IMR-90 (cell line): ENCODE results near the gene PLIN4. TPM values are rescaled to one million over a fixed set of nuclear protein-coding genes. Genes with fewer than 3 reads are reported as not detected.
A peak's percentile ranks its signal among the peaks of the same experiment; 100 is the strongest.

Experiments
- ATAC-seq: fragments of 200-7000 bp; cut with Tn5 transposase; 2 replicates; pipeline ENCODE4 v1.9.1; 2020; ENCODE audit warnings: low read depth, mild to moderate bottlenecking, moderate library complexity
- BruUV-seq: library from RNA; stranded (reverse); fragments of 400-500 nt; replicated peaks from 2 replicates; lab custom pipeline; 2021; lab: Mats Ljungman, UMichigan
- CTCF ChIA-PET: fragments of 300-600 bp; formaldehyde crosslinking; extraction: SDS; loops from one replicate; lab custom pipeline; 2021; ENCODE audit warnings: antibody characterized with exemption; lab: Yijun Ruan, JAX
- POLR2A ChIA-PET: fragments of 300-600 bp; sonication (Branson Sonifier 250); formaldehyde crosslinking; loops from one replicate; lab custom pipeline; 2022; ENCODE audit warnings: antibody characterized with exemption; ENCODE audit not compliant: unreplicated experiment; lab: Charles Lee
- DNase-seq: peaks from one replicate; pipeline ENCODE4 v3.0.0; 2013
- H2AFZ ChIP-seq: replicated peaks from 2 replicates; pipeline ENCODE3; 2013; ENCODE audit warnings: low read length, mild to moderate bottlenecking; ENCODE audit not compliant: poor library complexity
- H2AK5ac ChIP-seq: 2 replicates; pipeline ENCODE4 v1.6.1; 2013; ENCODE audit warnings: low read depth, low read length, inconsistent platforms
- H2AK9ac ChIP-seq: replicated peaks from 2 replicates; pipeline ENCODE3; 2013; ENCODE audit warnings: mild to moderate bottlenecking, low read depth, low read length, moderate library complexity; ENCODE audit not compliant: poor library complexity
- H2BK120ac ChIP-seq: 2 replicates; pipeline ENCODE4 v1.6.1; 2013; ENCODE audit warnings: low read depth, low read length, inconsistent platforms
- H2BK15ac ChIP-seq: 3 replicates; pipeline ENCODE4 v1.6.1; 2013; ENCODE audit warnings: low read depth, low read length, inconsistent platforms
- H2BK20ac ChIP-seq: 2 replicates; pipeline ENCODE4 v1.6.1; 2013; ENCODE audit warnings: low read depth, mild to moderate bottlenecking, inconsistent platforms, low read length, moderate library complexity
- H2BK5ac ChIP-seq: 2 replicates; pipeline ENCODE4 v1.6.1; 2013; ENCODE audit warnings: mild to moderate bottlenecking, low read depth, low read length, inconsistent platforms; ENCODE audit not compliant: poor library complexity, severe bottlenecking
- H3K14ac ChIP-seq: replicated peaks from 2 replicates; pipeline ENCODE4 v1.6.1; 2013; ENCODE audit warnings: low read depth, low read length, inconsistent platforms
- H3K18ac ChIP-seq: 2 replicates; pipeline ENCODE4 v1.6.1; 2013; ENCODE audit warnings: low read depth, low read length, control low read depth
- H3K23ac ChIP-seq: 2 replicates; pipeline ENCODE4 v1.6.1; 2013; ENCODE audit warnings: low read depth, low read length, inconsistent platforms
- H3K27ac ChIP-seq: 2 replicates; pipeline ENCODE4 v1.5.1; 2013; ENCODE audit warnings: mild to moderate bottlenecking, control low read depth, low read length; ENCODE audit not compliant: insufficient read depth
- H3K27me3 ChIP-seq: 2 replicates; pipeline ENCODE4 v1.6.1; 2013; ENCODE audit warnings: low read length; ENCODE audit not compliant: control insufficient read depth, insufficient read depth
- H3K36me3 ChIP-seq: 2 replicates; pipeline ENCODE4 v1.6.1; 2013; ENCODE audit warnings: low read length, mixed read lengths; ENCODE audit not compliant: control insufficient read depth, insufficient read depth
- H3K4ac ChIP-seq: 2 replicates; pipeline ENCODE4 v1.6.1; 2013; ENCODE audit warnings: low read depth, low read length, inconsistent platforms
- H3K4me1 ChIP-seq: 2 replicates; pipeline ENCODE4 v1.6.1; 2013; ENCODE audit warnings: low read length, mixed read lengths; ENCODE audit not compliant: control insufficient read depth, insufficient read depth
- H3K4me2 ChIP-seq: 2 replicates; pipeline ENCODE4 v1.6.1; 2013; ENCODE audit warnings: low read depth, mild to moderate bottlenecking, control low read depth, low read length, moderate library complexity
- H3K4me3 ChIP-seq: 2 replicates; pipeline ENCODE4 v1.5.1; 2013; ENCODE audit warnings: low read depth, mild to moderate bottlenecking, control low read depth, low read length, moderate library complexity; ENCODE audit not compliant: insufficient read depth
- H3K56ac ChIP-seq: 2 replicates; pipeline ENCODE4 v1.6.1; 2013; ENCODE audit warnings: low read length, inconsistent platforms; ENCODE audit not compliant: insufficient read depth; ENCODE audit errors: extremely low read depth
- H3K79me1 ChIP-seq, 2 experiments: 2 replicates each; pipeline ENCODE4 v1.6.1; 2013; ENCODE audit warnings: low read length in 2 of 2, inconsistent platforms in 1 of 2, low read depth in 1 of 2
- H3K9ac ChIP-seq: 2 replicates; pipeline ENCODE4 v1.6.1; 2013; ENCODE audit warnings: low read depth, low read length, control low read depth
- H3K9me1 ChIP-seq: 2 replicates; pipeline ENCODE4 v1.6.1; 2013; ENCODE audit warnings: low read length, inconsistent platforms; ENCODE audit not compliant: insufficient read depth
- H3K9me3 ChIP-seq: 2 replicates; pipeline ENCODE4 v1.6.1; 2013; ENCODE audit warnings: low read length; ENCODE audit not compliant: control insufficient read depth, insufficient read depth
- H4K20me1 ChIP-seq: 2 replicates; pipeline ENCODE4 v1.6.1; 2013; ENCODE audit warnings: low read length, inconsistent platforms; ENCODE audit not compliant: insufficient read depth
- H4K5ac ChIP-seq: 2 replicates; pipeline ENCODE4 v1.6.1; 2013; ENCODE audit warnings: mild to moderate bottlenecking, low read depth, low read length, control low read depth
- H4K8ac ChIP-seq, 2 experiments: 2 replicates each; pipeline ENCODE4 v1.6.1; 2013; ENCODE audit warnings: low read depth in 2 of 2, low read length in 2 of 2, control low read depth in 1 of 2, inconsistent platforms in 1 of 2
- H4K91ac ChIP-seq: 2 replicates; pipeline ENCODE4 v1.6.1; 2013; ENCODE audit warnings: low read depth, low read length, inconsistent platforms; ENCODE audit not compliant: insufficient read depth
- CTCF ChIP-seq: conservative IDR thresholded peaks from 2 replicates; pipeline ENCODE4 v1.5.1; 2012; ENCODE audit warnings: mild to moderate bottlenecking, low read depth, low read length, improper control_type of control experiment
- FOS ChIP-seq: fragments of 150-350 bp; IDR thresholded peaks from 2 replicates; pipeline ENCODE4 v1.6.1; 2016; ENCODE audit warnings: low read depth, low read length
- NFE2L2 ChIP-seq: fragments of 150-350 bp; IDR thresholded peaks from 2 replicates; pipeline ENCODE4 v1.6.1; 2016; ENCODE audit warnings: low read depth, mild to moderate bottlenecking, low read length
- RAD21 ChIP-seq: IDR thresholded peaks from 2 replicates; pipeline ENCODE4 v1.6.1; 2012; ENCODE audit warnings: low read length, improper control_type of control experiment
- RCOR1 ChIP-seq: IDR thresholded peaks from 2 replicates; pipeline ENCODE4 v1.6.1; 2012; ENCODE audit warnings: mild to moderate bottlenecking, low read length, improper control_type of control experiment; ENCODE audit not compliant: insufficient replicate concordance
- RFX5 ChIP-seq: IDR thresholded peaks from 2 replicates; pipeline ENCODE4 v1.8.0; 2012; ENCODE audit warnings: low read depth, mild to moderate bottlenecking, low read length, moderate library complexity
- SMC3 ChIP-seq: fragments of 150-350 bp; IDR thresholded peaks from 2 replicates; pipeline ENCODE4 v1.6.1; 2016; ENCODE audit warnings: low read depth, mild to moderate bottlenecking, antibody characterized with exemption, low read length, moderate library complexity
- WGBS, 2 experiments: methylation state at CpG; one replicate each; pipeline versions ENCODE4 v1.1.5 to v1.1.7; 2013; ENCODE audit warnings: missing lambda C conversion rate in 2 of 2; ENCODE audit not compliant: insufficient read length in 1 of 2; ENCODE audit errors: extremely low coverage in 2 of 2; 5-methylcytosine and 5-hydroxymethylcytosine counted together
- dilution Hi-C: fragments of 300-500 bp; cut with HindIII; formaldehyde crosslinking; loops from one replicate; pipeline ENCODE4 v1.14.3; 2018; ENCODE audit warnings: low sequenced_read_pairs; ENCODE audit not compliant: unreplicated experiment
- in situ Hi-C: fragments of 300-500 bp; cut with MboI; formaldehyde crosslinking; loops from 3 replicates; pipeline ENCODE4 v1.14.3; 2019; ENCODE audit warnings: low sequenced_read_pairs, inconsistent platforms, mixed read lengths
- intact Hi-C: fragments of 100-400 bp; cut with micrococcal nuclease; formaldehyde crosslinking; loops from 2 replicates; pipeline ENCODE4 v1.10.0; 2022
- polyA plus RNA-seq, 3 experiments: library from polyadenylated mRNA; depleted of rRNA; stranded (reverse); fragments of >200 nt; gene quantifications; 2 replicates each; pipeline ENCODE4 v1.2.3, GENCODE V29; 2012; ENCODE audit warnings: low replicate concordance in 1 of 3
- total RNA-seq: library from RNA; depleted of rRNA; stranded (reverse); fragments of >200 nt; gene quantifications from 2 replicates; pipeline ENCODE4 v1.2.3, GENCODE V29; 2012

The PLIN4 gene
- total and polyA plus RNA-seq, 2 of the 4 experiments (the other 2 are of a cell fraction): under 0.01 to 0.09 TPM

DNA sequence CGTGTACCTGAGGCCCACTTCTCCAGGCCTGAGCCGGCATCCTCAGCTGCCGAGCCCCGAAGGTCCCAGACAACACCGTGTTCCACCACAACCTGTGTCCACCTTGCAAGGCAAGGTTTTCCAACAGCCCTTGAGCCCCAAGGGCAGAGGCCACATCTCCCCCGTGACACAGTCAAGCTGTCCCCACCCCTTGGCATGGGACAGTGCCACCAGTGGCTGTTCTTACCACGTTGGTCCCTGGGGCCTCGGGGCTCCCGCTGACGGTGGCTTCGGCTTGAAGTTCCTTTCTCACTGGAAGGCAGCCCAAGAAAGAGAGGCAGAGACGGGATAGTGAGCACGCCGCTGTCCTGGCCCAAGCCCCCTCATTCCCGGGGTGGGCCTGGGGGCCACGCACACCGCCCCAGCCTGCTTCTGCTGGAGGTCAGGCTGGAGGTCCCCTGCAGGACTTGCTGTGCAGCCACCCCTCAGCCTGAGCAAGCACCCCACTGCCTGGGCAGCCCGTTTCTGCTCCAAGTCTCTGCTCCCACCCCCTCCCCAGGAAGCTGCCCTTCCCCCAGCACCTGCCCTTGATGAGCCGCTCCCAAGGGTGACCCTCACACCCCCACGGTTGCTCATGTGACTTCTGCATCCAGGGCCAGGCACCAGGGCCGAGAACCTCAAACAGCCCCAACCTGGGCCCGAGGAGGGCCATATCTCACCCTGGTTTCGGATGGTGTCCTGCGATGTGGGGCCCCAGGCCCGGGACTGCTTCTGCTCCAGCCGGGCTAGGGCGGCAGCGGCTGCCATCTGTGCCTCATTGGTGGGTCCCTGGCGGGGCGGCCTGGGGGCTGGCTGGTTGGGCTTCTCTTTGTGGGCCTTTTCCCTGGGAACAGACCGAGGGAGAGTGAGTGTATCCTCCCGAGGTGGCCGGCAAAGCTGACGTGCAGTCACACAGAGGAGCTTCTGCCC lies 64.8 kb downstream of the PLIN4 start:
- Histone ChIP-seq H2BK20ac (no peak overlapping the region), H3K9me1 (peaks cover 17% of the 10 kb centered on the region), H3K4ac (no peak overlapping the region), H3K23ac (no peak overlapping the region), H2BK5ac (no peak overlapping the region), H4K8ac (no peak overlapping the region), H3K4me1 (peaks cover 12% of the 10 kb centered on the region), H3K18ac (no peak overlapping the region), H2AK9ac (peak overlapping the region; percentile 53), H3K9me3 (no peaks in the 10 kb centered on the region), H3K4me3 (no peak overlapping the region), H3K36me3 (peaks cover 44% of the 10 kb centered on the region), H2BK15ac (no peak overlapping the region), H3K56ac (no peak overlapping the region), H2AFZ (no peak overlapping the region), H3K79me1 (peaks cover 15 to 72% of the 10 kb centered on the region in 2 experiments), H3K27me3 (no peaks in the 10 kb centered on the region), H3K27ac (no peak overlapping the region), H2BK120ac (no peak overlapping the region), H4K5ac (no peak overlapping the region), H3K14ac (no peak overlapping the region), H4K20me1 (peaks cover 21% of the 10 kb centered on the region), H3K9ac (no peak overlapping the region), H4K91ac (no peak overlapping the region), H3K4me2 (no peak overlapping the region), H2AK5ac (no peak overlapping the region)
- no peak for ATAC-seq
- dilution Hi-C loops (no loop called here), in situ Hi-C loops (no loop called here), intact Hi-C loops (no loop called here)
- ChIA-PET POLR2A (no interaction called here), CTCF (no interaction called here)
- DNase-seq: no peak
- BruUV-seq: no TSS peak
- WGBS, 2 experiments: 83% methylated on average over 17 of the region's 34 CpGs; no CpG with 5 or more reads in 1 of the 2 experiments
- TF ChIP-seq NFE2L2 (no peak), RCOR1 (no peak), RFX5 (no peak), RAD21 (no peak), CTCF (no peak), FOS (no peak), SMC3 (no peak)
